D341Med (cell line): Measurements from ENCODE around the gene RSF1.
A peak's percentile ranks its signal among the peaks of the same experiment; 100 is the strongest.
"Not testable (repeated sequence)": the region's sequence is repeated elsewhere in the genome, so short reads cannot be mapped to it uniquely, and the experiment has no call there.

ENCODE experiments used
- DNase-seq: peaks from one replicate; pipeline ENCODE4 v3.0.0; 2012; ENCODE audit warnings: low spot score

RSF1 gene

GRCh38 chr11:77690649-77691048 lies 129.9 kb downstream of the RSF1 start:
- no peak for DNase-seq

GRCh38 chr11:77687088-77687487 lies 133.4 kb downstream of the RSF1 start:
- no peak for DNase-seq

- DNase-seq: no peak
These were observed 143.4 kb downstream of the RSF1 start for GRCh38 chr11:77677138-77677537.

- DNase-seq: peak; percentile 22
These were observed 148.3 kb downstream of the RSF1 start for GRCh38 chr11:77672264-77672663.

GRCh38 chr11:77669848-77670511 lies 150.5 kb downstream of the RSF1 start:
- DNase-seq: no peak

- DNase-seq: no peak
These were observed 151.8 kb downstream of the RSF1 start for GRCh38 chr11:77668760-77669159.

- no peak for DNase-seq
These were observed 155.1 kb downstream of the RSF1 start for GRCh38 chr11:77665240-77665965.

- DNase-seq: no peak
These were observed 158.9 kb downstream of the RSF1 start for GRCh38 chr11:77661670-77662069.

- DNase-seq: no peak
These were observed 159.6 kb downstream of the RSF1 start for GRCh38 chr11:77660947-77661346.

- DNase-seq: no peak
These were observed 162.1 kb downstream of the RSF1 start for GRCh38 chr11:77658213-77659013.

GRCh38 chr11:77656362-77656761 lies 164.2 kb downstream of the RSF1 start:
- no peak for DNase-seq

- DNase-seq: no peak
These were observed 165.6 kb downstream of the RSF1 start for GRCh38 chr11:77654770-77655434.

GRCh38 chr11:77650123-77650522 lies 170.4 kb downstream of the RSF1 start:
- DNase-seq: no peak

- no peak for DNase-seq
These were observed 172.7 kb downstream of the RSF1 start for GRCh38 chr11:77647654-77648305.

GRCh38 chr11:77644887-77645286 lies 175.6 kb downstream of the RSF1 start:
- DNase-seq: no peak

GRCh38 chr11:77642228-77642627 lies 178.3 kb downstream of the RSF1 start:
- no peak for DNase-seq

GRCh38 chr11:77637345-77638165 lies 183.0 kb downstream of the RSF1 start, which contains the start of gene CLNS1A:
Gene CLNS1A (minus strand): TSS chr11:77637794. CDS start chr11:77637714, 80 bp downstream.
- peak; percentile 90 for DNase-seq

- DNase-seq: no peak
These were observed 183.7 kb downstream of the RSF1 start for GRCh38 chr11:77636731-77637344.

GRCh38 chr11:77633926-77634325 lies 186.6 kb downstream of the RSF1 start:
- not testable (repeated sequence) for DNase-seq

- DNase-seq: no peak
These were observed 190.3 kb downstream of the RSF1 start for GRCh38 chr11:77630157-77630710.
